Naive thymus-derived CD4-positive, alpha-beta T cell (primary cell): ENCODE data around the gene NDUFAF2. TPM values are rescaled to one million over a fixed set of nuclear protein-coding genes. Genes with fewer than 3 reads are reported as not detected.
A peak's percentile ranks its signal among the peaks of the same experiment; 100 is the strongest.

Experiments used
- ATAC-seq: fragments of 150-1000 bp; cut with Tn5 transposase; 2 replicates; pipeline ENCODE4 v1.10.0; 2021; ENCODE audit warnings: mild to moderate bottlenecking, moderate library complexity
- CTCF ChIA-PET: fragments of 350-600 bp; sonication (Branson Sonifier 250); formaldehyde crosslinking; loops from one replicate; lab custom pipeline; 2021; ENCODE audit warnings: antibody characterized with exemption; lab: Charles Lee
- POLR2A ChIA-PET: fragments of 350-600 bp; sonication (Branson Sonifier 250); formaldehyde crosslinking; loops from one replicate; lab custom pipeline; 2021; ENCODE audit warnings: antibody characterized with exemption, inconsistent platforms; lab: Charles Lee
- DNase-seq, 9 donors: peaks; one replicate each; pipeline versions ENCODE4 v3.0.0 to v3.0.0-alpha.2; 2020 to 2022; ENCODE audit warnings: mixed read lengths in 1 of 9
- H3K27ac ChIP-seq: one replicate; pipeline ENCODE4 v1.7.0; 2013; ENCODE audit warnings: mild to moderate bottlenecking, low read depth, low read length, moderate library complexity
- H3K27me3 ChIP-seq, 2 donors: one replicate each; pipeline ENCODE4 v1.7.0; 2013; ENCODE audit warnings: low read length in 2 of 2, mild to moderate bottlenecking in 2 of 2, moderate library complexity in 2 of 2; ENCODE audit not compliant: control insufficient read depth in 2 of 2, insufficient read depth in 2 of 2
- H3K36me3 ChIP-seq, 3 experiments: 1 replicate in 2 of 3; 2 replicates in 1 of 3; pipeline ENCODE4 v1.7.0; 2013; ENCODE audit warnings: low read length in 3 of 3, mild to moderate bottlenecking in 3 of 3, moderate library complexity in 1 of 3; ENCODE audit not compliant: insufficient read depth in 3 of 3, control insufficient read depth in 2 of 3
- H3K4me1 ChIP-seq, 2 donors: one replicate each; pipeline ENCODE4 v1.7.0; 2013; ENCODE audit warnings: low read length in 2 of 2, mild to moderate bottlenecking in 2 of 2, moderate library complexity in 1 of 2; ENCODE audit not compliant: control insufficient read depth in 2 of 2, insufficient read depth in 2 of 2
- H3K4me3 ChIP-seq: 2 replicates; pipeline ENCODE4 v1.7.0; 2013; ENCODE audit warnings: mild to moderate bottlenecking, low read length
- H3K9me3 ChIP-seq, 3 experiments: 1 replicate in 2 of 3; 2 replicates in 1 of 3; pipeline ENCODE4 v1.7.0; 2013; ENCODE audit warnings: low read length in 3 of 3; ENCODE audit not compliant: control insufficient read depth in 2 of 3
- H3K27ac Mint-ChIP-seq, 9 donors: one replicate each; pipeline ENCODE4 v1.8.0; 2020 to 2022; ENCODE audit warnings: mixed read lengths in 9 of 9, mild to moderate bottlenecking in 8 of 9, moderate library complexity in 5 of 9, inconsistent platforms in 2 of 9
- H3K27me3 Mint-ChIP-seq, 5 donors: one replicate each; pipeline ENCODE4 v1.8.0; 2021 to 2022; ENCODE audit warnings: mixed read lengths in 5 of 5, mild to moderate bottlenecking in 1 of 5
- H3K36me3 Mint-ChIP-seq, 5 donors: one replicate each; pipeline ENCODE4 v1.8.0; 2020 to 2022; ENCODE audit warnings: mixed read lengths in 5 of 5, mild to moderate bottlenecking in 3 of 5, inconsistent platforms in 1 of 5
- H3K4me1 Mint-ChIP-seq, 7 donors: one replicate each; pipeline ENCODE4 v1.8.0; 2020 to 2022; ENCODE audit warnings: mixed read lengths in 7 of 7, mild to moderate bottlenecking in 3 of 7, inconsistent platforms in 1 of 7
- H3K4me3 Mint-ChIP-seq, 10 donors: one replicate each; pipeline ENCODE4 v1.8.0; 2020 to 2022; ENCODE audit warnings: mild to moderate bottlenecking in 10 of 10, mixed read lengths in 10 of 10, moderate library complexity in 6 of 10, inconsistent platforms in 2 of 10
- H3K9me3 Mint-ChIP-seq, 11 donors: one replicate each; pipeline ENCODE4 v1.8.0; 2020 to 2022; ENCODE audit warnings: mixed read lengths in 11 of 11, mild to moderate bottlenecking in 4 of 11, inconsistent platforms in 1 of 11, moderate library complexity in 1 of 11
- intact Hi-C, 2 donors: fragments of 100-400 bp; cut with micrococcal nuclease; formaldehyde crosslinking; loops; one replicate each; pipeline ENCODE4 v1.15.1; 2023
- polyA plus RNA-seq, 2 donors: library from polyadenylated mRNA; unstranded; fragments of 300-500 nt; fragmentation: Illumina TruSeq; gene quantifications; one replicate each; pipeline ENCODE4 v1.2.3, GENCODE V29; 2021
- total RNA-seq, 6 experiments: library from RNA in 5 of 6; stranded (reverse) in 5 of 6; gene quantifications; 1 replicate in 5 of 6; 2 replicates in 1 of 6; pipeline ENCODE4 v1.2.3 and lab custom pipeline; 2021 to 2026

Gene NDUFAF2
- total and polyA plus RNA-seq, 7 experiments from 2014 or later = 7.0 to 34.7 (median 16.0) TPM

DNA sequence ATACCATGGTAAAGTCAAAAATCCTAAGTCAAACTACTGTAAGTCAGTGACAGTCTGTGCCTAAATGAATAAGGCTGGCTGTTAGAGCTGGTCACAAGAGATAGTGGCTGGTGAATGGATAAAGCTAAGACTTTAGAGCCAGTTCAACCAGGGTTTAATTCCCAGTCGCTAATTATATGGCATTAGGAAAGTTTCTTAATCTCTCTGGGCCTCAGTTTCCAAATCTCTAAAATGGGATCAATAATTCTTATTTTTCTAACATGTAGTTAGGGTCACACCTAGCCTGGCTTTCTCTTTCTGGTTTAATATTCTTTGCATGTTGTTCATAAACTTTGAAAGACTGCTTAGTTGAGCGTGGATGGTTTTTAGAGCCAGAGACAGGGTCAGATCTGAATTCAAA is 152.5 kb downstream of the NDUFAF2 start:
- intact Hi-C loops = no loop called here
- Histone ChIP-seq H3K36me3 (peaks cover 0 to 13% (median 0%) of the 10 kb centered on the region in 3 experiments), H3K9me3 (no peaks in the 10 kb centered on the region), H3K27me3 (no peaks in the 10 kb centered on the region), H3K4me3 (no peak overlapping the region), H3K4me1 (no peaks in the 10 kb centered on the region), H3K27ac (no peak overlapping the region)
- Mint-ChIP-seq H3K27ac (no peak overlapping the region), H3K27me3 (no peaks in the 10 kb centered on the region), H3K9me3 (peaks cover 0 to 15% (median 7%) of the 10 kb centered on the region in 11 donors), H3K4me3 (no peak overlapping the region), H3K4me1 (peaks cover 0 to 2% (median 0%) of the 10 kb centered on the region in 7 donors), H3K36me3 (peaks cover 8 to 59% (median 45%) of the 10 kb centered on the region in 5 donors)
- no peak for ATAC-seq
- CTCF ChIA-PET = no interaction called here
- no peak for DNase-seq
- POLR2A ChIA-PET = no interaction called here

GRCh38 chr5:61098251-61098995 is 153.4 kb downstream of the NDUFAF2 start:
- H3K4me3 Mint-ChIP-seq = no peak overlapping the region
- POLR2A ChIA-PET = no interaction called here
- intact Hi-C loops = no loop called here
- Histone ChIP-seq H3K36me3 (peaks cover 0 to 13% (median 0%) of the 10 kb centered on the region in 3 experiments), H3K4me1 (no peaks in the 10 kb centered on the region), H3K9me3 (no peaks in the 10 kb centered on the region), H3K27me3 (no peaks in the 10 kb centered on the region), H3K4me3 (no peak overlapping the region), H3K27ac (no peak overlapping the region)
- CTCF ChIA-PET = no interaction called here
- no peak for ATAC-seq
- H3K27ac Mint-ChIP-seq = no peak overlapping the region
- no peaks in the 10 kb centered on the region for H3K27me3 Mint-ChIP-seq
- no peak for DNase-seq
- H3K4me1 Mint-ChIP-seq = no peaks in the 10 kb centered on the region
- H3K9me3 Mint-ChIP-seq = peaks cover 0 to 15% (median 7%) of the 10 kb centered on the region in 11 donors
- H3K36me3 Mint-ChIP-seq = peaks cover 8 to 58% (median 48%) of the 10 kb centered on the region in 5 donors

DNA sequence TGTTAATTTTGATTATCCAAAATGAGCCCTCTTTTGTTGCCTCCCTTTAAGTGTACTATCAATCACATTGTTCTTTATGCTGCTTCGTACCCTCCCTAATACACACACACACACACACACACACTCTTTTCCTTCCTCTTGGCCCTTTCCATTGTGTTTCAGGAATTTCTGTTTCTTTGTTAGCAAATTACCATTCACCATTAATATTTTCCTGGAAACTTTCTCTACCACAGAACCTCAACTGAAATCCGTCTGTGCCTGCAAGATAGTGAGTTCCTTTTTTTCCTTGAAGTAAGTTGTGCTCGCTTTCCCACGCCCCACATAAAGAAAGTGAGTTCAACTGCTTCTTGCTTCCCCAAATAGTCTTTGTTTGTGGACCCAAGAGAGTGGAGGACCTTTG is 155.4 kb downstream of the NDUFAF2 start:
- ATAC-seq = no peak
- Mint-ChIP-seq H3K27me3 (no peaks in the 10 kb centered on the region), H3K4me1 (no peaks in the 10 kb centered on the region), H3K27ac (peak overlapping the region in 1 of 9 donors; percentile 5), H3K4me3 (no peak overlapping the region), H3K9me3 (peaks cover 0 to 15% (median 6%) of the 10 kb centered on the region in 11 donors), H3K36me3 (peaks cover 6 to 62% (median 53%) of the 10 kb centered on the region in 5 donors)
- H3K27ac ChIP-seq = no peak overlapping the region
- ChIA-PET POLR2A (no interaction called here), CTCF (interaction anchor here (0.6 kb wide), 1 partner anchor 50 kb away, joined by 3 read pairs; no protein-coding TSS in a partner anchor)
- H3K36me3 ChIP-seq = peaks cover 0 to 13% (median 0%) of the 10 kb centered on the region in 3 experiments
- H3K9me3 ChIP-seq = no peaks in the 10 kb centered on the region
- H3K4me1 ChIP-seq = no peaks in the 10 kb centered on the region
- H3K4me3 ChIP-seq = no peak overlapping the region
- intact Hi-C loops = no loop called here
- no peak for DNase-seq
- no peaks in the 10 kb centered on the region for H3K27me3 ChIP-seq

DNA sequence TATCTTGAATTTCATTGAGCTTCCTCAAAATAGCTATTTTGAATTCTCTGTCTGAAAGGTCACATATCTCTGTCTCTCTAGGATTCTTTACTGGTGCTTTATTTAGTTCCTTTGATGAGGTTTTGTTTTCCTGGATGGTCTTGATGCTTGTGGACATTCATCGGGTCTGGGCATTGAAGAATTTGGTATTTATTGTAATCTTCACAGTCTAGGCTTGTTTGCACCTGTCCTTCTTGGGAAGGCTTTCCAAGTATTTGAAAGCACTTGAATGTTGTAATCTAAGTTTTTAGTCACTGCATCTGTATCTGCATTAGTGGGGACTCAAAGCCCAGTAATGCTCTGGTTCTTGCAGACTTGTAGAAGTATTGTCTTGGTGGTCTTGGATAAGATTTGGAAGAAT is 169.4 kb downstream of the NDUFAF2 start:
- Mint-ChIP-seq H3K27me3 (no peaks in the 10 kb centered on the region), H3K4me1 (peaks cover 0 to 7% (median 0%) of the 10 kb centered on the region in 7 donors), H3K4me3 (no peak overlapping the region), H3K36me3 (peaks cover 4 to 62% (median 49%) of the 10 kb centered on the region in 5 donors), H3K27ac (no peak overlapping the region), H3K9me3 (peaks cover 0 to 30% (median 5%) of the 10 kb centered on the region in 11 donors)
- POLR2A ChIA-PET = no interaction called here
- Histone ChIP-seq H3K36me3 (no peaks in the 10 kb centered on the region), H3K4me3 (no peak overlapping the region), H3K27ac (no peak overlapping the region), H3K4me1 (no peaks in the 10 kb centered on the region), H3K27me3 (no peaks in the 10 kb centered on the region), H3K9me3 (no peaks in the 10 kb centered on the region)
- CTCF ChIA-PET = no interaction called here
- no peak for ATAC-seq
- intact Hi-C loops = no loop called here
- DNase-seq = no peak

DNA sequence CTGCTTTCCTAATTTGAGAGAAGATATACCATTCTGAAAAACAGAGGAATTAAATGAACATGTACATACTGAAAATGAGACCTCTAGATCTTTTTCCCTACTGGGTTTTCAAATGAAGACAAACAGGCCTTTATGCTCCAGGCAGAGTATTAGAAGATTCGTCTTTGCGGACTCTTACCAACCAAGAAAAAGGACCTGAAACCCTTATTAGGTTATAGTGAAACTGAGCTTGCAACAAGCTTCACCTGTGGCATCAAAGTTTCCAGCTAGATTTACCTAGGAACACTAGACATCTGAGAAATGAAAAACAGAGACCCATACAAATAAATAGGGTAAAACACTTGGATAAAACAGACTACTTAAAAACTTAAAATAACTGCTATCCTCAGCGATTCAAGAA is 171.0 kb downstream of the NDUFAF2 start:
- H3K9me3 ChIP-seq = no peaks in the 10 kb centered on the region
- no peak overlapping the region for H3K4me3 Mint-ChIP-seq
- DNase-seq (no peak), ATAC-seq (no peak)
- POLR2A ChIA-PET = no interaction called here
- no peak overlapping the region for H3K4me3 ChIP-seq
- H3K27me3 Mint-ChIP-seq = no peaks in the 10 kb centered on the region
- H3K4me1 ChIP-seq = no peaks in the 10 kb centered on the region
- H3K27ac Mint-ChIP-seq = no peak overlapping the region
- H3K36me3 ChIP-seq = no peaks in the 10 kb centered on the region
- H3K36me3 Mint-ChIP-seq = peaks cover 4 to 47% (median 39%) of the 10 kb centered on the region in 5 donors
- no peaks in the 10 kb centered on the region for H3K27me3 ChIP-seq
- CTCF ChIA-PET = no interaction called here
- H3K4me1 Mint-ChIP-seq = peaks cover 0 to 6% (median 0%) of the 10 kb centered on the region in 7 donors
- intact Hi-C loops = no loop called here
- no peak overlapping the region for H3K27ac ChIP-seq
- peaks cover 0 to 21% (median 3%) of the 10 kb centered on the region in 11 donors for H3K9me3 Mint-ChIP-seq

- ATAC-seq (no peak), DNase-seq (no peak)
- Histone ChIP-seq H3K27me3 (no peaks in the 10 kb centered on the region), H3K36me3 (no peaks in the 10 kb centered on the region), H3K4me1 (no peaks in the 10 kb centered on the region), H3K4me3 (no peak overlapping the region), H3K9me3 (no peaks in the 10 kb centered on the region), H3K27ac (no peak overlapping the region)
- Mint-ChIP-seq H3K27ac (no peak overlapping the region), H3K4me1 (peaks cover 0 to 5% (median 0%) of the 10 kb centered on the region in 7 donors), H3K9me3 (peaks cover 0 to 7% (median 0%) of the 10 kb centered on the region in 11 donors), H3K36me3 (peaks cover 2 to 43% (median 26%) of the 10 kb centered on the region in 5 donors), H3K4me3 (no peak overlapping the region), H3K27me3 (no peaks in the 10 kb centered on the region)
- ChIA-PET POLR2A (no interaction called here), CTCF (no interaction called here)
- intact Hi-C loops = no loop called here
These were observed 174.1 kb downstream of the NDUFAF2 start for GRCh38 chr5:61119066-61119465.

DNA sequence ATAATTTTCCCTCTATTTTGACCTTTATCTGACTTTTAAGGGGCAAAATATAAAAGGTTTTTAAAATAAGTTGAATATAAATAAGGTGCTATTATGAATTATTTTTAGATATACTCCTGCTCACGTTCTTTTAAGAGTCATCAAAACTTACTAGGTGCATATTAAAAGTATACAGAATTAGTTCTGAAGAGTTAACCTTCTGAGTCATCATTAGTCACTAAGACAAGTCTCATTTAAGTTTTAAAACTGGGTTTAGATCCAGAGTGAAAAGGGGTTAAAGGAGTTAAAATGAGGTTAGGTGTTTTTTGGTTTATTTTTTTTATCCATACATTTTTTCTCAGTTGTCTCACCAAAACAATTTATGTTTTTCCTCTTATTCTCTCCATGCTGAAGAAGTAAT is 175.5 kb downstream of the NDUFAF2 start:
- Histone ChIP-seq H3K4me1 (no peaks in the 10 kb centered on the region), H3K9me3 (no peaks in the 10 kb centered on the region), H3K27ac (no peak overlapping the region), H3K36me3 (no peaks in the 10 kb centered on the region), H3K27me3 (no peaks in the 10 kb centered on the region), H3K4me3 (no peak overlapping the region)
- ChIA-PET CTCF (no interaction called here), POLR2A (no interaction called here)
- H3K4me1 Mint-ChIP-seq = no peaks in the 10 kb centered on the region
- H3K27me3 Mint-ChIP-seq = no peaks in the 10 kb centered on the region
- H3K4me3 Mint-ChIP-seq = no peak overlapping the region
- H3K36me3 Mint-ChIP-seq = peaks cover 0 to 38% (median 19%) of the 10 kb centered on the region in 5 donors
- ATAC-seq (no peak), DNase-seq (no peak)
- intact Hi-C loops = no loop called here
- peaks cover 0 to 9% (median 0%) of the 10 kb centered on the region in 11 donors for H3K9me3 Mint-ChIP-seq
- H3K27ac Mint-ChIP-seq = no peak overlapping the region
